OCI-M2 (cell line): ENCODE data around the gene SERPINA1.

Source experiments
- DNase-seq: peaks from one replicate; lab custom pipeline; 2025; ENCODE audit not compliant: unreplicated experiment; lab: John Stamatoyannopoulos, UW

SERPINA1 gene

DNA sequence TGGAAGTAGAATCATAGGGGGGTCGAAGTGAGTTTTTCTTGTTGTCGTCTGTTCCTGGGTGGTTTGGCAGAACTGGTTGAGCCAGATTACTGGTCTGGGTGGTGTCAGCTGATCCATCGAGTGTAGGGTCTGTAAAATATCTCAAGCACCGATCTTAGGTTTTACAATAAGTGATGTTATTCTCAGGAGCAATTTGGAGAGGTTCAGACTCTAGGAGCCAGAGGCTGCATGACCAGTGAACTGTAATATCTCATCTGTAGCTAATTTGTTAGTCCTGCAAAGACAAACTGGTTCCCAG lies 9.7 kb upstream of the SERPINA1 start:
- DNase-seq, result no peak

DNA sequence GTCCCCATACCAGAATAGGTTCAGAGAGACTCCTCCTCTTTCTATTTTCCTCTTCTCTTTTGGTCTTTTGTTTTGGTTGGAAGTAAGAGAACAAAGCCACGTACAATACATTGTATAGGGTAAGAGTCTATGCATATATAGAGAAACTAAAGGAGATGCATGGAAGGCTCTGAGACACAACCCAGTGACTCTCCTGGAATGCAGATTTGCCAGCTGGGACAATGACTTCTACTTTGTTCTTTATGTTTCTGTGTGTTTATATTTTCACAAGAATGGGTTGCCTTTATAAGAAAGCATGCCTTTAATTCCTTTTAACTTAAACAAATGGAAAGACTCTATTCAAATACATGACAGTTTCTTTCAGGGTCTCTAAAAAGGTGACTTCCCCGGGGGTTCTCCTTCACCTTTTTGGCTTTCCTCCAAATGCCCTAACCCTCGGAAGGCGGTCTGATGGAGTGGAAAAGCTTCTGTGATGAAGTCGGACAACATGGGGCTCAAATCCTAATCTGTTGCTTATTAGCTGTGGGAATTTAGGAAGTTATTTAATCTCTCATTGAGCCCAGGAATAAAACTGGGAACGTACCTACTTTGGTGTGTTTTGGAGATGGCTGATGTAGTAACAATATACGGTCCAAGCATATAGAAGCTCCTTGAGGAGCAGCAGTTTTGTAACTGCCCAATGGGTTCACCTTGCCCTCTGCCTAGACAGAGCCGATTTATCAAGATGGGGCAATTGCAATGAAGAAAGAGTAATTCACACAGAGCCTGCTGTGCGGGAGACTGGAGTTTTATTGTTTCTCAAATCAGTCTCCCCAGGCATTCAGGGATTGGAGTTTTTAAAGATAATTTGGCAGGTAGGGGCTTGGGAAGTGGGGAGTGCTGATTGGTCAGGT lies 9.1 kb upstream of the SERPINA1 start:
- DNase-seq, result no peak

GRCh38 chr14:94396628-94397225 lies 8.3 kb upstream of the SERPINA1 start:
- DNase-seq, result no peak

GRCh38 chr14:94395888-94396574 lies 7.6 kb upstream of the SERPINA1 start:
- DNase-seq, result no peak

DNA sequence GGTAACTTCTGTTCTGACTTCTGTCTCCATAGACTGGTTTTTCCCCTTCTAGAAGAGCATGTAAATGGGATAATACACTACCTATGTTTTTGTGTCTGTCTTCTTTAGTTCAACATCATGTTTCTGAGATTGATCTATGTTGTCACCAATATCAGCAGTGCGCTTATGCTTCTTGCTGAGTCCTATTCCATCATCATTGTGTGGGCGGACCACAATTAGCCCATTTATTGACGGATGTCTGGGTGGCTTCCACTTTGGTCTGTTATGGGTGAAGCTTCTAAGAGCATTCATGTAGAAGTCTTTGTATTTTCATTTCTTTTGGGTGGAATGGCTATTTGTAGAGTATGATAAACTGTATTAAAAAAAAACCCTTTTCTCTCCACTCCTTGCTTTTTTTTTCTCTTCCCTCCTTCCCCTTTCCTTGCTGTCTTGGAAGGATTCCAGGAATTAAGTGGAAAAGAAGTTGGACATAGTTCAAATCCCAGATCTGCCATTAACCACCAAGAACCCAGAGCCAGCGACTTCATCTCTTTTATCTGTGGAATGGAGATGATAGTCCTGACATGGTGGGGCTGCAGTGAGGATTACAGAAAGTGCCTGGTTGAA lies 7.0 kb upstream of the SERPINA1 start:
- DNase-seq, result no peak

DNA sequence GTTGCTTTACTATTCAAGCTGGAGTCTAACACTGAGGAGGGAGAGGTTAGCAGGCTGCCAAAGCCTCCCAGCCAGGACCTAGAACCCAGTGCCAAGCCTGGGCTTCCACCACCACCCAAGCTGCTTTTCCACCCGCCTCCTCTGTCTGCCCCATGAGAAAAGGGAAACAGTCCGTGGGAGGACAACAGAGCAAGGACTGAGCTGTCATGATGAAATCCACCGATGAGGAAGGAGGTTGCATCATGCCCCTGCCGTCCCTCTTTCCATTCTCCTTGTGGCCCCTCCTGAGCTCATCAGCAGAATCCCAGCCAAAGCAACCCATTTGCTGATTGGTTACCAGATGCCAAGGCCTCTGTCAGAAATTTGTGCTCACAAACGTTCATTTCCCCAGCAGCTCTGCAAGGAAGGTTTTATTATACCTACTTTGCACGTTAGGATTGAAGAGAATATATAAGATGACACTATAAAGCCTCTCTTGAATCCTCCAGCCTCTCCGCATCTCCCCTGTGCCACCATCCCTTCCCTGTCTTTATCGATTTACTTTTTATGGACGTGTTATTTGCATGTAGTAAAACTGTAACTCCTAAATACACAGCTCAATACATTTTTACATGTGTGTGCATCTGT lies 6.3 kb upstream of the SERPINA1 start:
- no peak for DNase-seq

- no peak for DNase-seq
Observed at GRCh38 chr14:94394025-94394493, 5.7 kb upstream of the SERPINA1 start.

- no peak for DNase-seq
Observed at GRCh38 chr14:94393474-94393873, 5.1 kb upstream of the SERPINA1 start.

DNA sequence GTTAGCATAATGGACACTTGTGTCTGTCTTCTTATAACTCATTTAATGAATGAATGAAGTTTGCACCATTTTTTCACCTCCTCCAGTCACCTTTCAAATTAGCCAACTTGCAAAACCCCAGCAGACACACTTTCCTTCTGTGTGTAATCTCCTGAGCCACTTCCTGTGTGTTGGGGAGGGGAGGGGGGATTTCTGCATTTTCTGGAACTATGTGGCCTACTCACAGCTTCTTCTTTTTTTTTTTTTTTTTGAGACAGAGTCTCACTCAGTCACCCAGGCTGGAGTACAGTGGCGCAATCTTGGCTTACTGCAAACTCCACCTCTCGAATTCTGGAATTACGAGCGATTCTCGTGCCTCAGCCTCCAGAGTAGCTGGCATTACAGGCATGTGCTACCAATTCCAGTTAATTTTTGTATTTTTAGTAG lies 4.1 kb upstream of the SERPINA1 start:
- no peak for DNase-seq

DNA sequence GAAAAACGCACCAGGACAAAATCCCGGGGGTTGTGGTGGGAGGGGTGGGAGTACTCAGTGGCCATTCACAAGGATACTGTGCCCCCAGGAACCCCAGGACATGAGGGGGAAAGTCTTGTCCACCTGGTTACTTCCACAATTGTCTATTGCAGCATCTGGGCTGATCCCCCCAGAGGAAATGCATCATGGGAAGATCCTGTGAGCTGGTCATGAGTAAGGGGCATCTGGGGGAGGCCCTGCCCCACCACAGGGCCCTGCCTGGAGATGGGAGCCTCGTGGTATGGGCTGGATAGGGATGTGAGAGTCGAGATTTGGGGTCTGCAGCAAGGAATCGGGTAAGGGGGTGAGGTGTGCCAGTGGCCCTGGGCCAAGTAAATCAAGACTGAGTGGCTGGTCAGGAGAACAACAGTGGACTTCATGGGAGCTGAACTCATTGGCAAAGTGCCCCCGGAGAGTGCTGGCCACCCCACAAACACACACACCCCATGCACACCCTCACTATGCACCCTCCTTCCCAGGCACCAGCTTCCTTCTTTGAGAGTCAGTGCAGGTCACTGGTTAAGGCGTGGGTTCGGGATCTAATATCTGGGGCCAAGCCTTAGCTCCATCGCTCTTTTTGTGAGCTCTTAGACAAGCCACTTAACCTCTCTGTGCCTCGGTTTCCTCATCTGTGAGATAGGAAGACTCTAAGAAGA lies 3.0 kb upstream of the SERPINA1 start:
- no peak for DNase-seq

DNA sequence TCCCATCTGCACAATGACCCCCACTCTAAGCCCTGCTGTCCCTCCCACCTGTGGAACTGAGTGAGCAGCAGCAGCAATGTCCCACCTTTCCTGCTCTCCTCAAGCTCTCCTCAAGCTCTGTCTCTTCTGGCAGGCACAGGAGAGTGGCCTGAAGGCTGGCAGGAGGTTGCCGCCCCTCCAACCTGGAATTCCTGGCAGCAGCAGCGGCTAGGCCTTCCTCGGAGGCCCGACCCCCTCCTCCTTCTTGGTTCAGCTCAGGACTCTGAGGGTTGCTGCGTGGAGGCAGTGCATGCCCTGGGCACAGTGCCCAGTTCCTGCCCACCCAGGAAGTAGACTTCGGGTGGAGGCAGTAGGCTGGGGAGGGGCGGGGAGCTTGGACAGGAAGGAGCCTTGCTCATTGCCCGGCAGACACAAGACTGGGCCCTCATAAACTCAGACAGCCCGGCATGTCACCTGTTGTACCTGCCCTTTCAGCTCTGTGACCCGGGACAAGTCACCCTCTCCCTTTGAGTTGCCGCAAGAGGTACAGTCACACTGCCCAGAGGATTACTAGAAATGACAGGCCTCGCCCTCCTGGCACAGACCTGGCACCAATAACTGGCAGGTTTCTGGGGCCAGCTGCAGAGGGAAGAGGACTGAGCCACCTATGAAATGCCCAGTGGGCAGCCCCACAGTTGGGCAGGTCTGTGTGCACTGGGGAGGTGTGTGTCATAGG lies 2.1 kb upstream of the SERPINA1 start:
- no peak for DNase-seq

- DNase-seq, result no peak
Observed at GRCh38 chr14:94389731-94390371, 1.4 kb upstream of the SERPINA1 start.

GRCh38 chr14:94389104-94389469 lies 685 bp upstream of the SERPINA1 start:
- no peak for DNase-seq

GRCh38 chr14:94388027-94388383 lies 397 bp downstream of the SERPINA1 start:
- DNase-seq, result no peak

DNA sequence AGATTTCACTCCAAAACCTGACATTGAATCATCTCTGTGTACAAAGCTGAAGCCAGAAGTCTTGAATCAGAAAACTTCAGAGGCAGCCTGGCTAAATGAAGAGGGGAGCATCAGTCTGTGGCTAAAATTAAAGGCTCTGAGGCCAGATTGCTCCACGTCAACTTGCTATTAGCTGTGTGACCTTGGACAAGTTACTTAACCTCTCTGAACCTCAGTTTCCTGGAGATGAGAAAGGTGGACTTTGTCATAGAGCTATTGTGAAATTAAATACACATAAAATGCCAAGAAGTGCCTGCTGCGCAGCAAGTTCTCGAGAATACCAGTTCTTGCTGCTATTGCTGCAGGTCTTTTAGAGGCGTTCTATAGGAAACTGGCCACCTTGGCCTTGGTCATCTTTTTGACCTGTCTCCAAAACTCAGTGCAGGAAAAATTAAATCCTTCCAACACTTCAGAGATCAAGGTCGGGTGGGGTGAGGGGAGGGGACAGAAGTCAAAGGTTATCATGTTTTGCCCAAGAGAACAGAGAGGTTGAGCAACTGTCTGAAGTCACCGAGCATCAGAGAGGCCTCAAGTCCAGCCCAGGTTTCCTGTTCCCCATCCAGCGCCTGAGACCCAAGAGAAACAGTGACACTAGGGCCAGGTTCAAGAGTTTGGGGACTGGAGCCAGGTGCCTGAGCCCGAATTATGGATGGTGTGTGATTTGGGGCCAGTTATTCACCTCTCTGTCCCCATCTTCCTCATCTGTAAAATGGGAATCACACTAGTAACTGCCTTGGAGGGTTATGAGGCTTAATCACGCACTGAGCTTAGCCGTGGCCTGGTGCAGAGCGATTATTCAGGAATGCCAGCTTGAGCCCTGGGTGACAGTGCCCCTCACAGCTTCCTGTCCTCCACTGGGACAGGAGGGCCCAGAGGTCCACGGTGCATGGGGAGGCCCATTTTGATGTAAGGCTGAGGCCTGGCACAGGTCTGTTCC lies 1.1 kb downstream of the SERPINA1 start:
- no peak for DNase-seq

- no peak for DNase-seq
Observed at GRCh38 chr14:94386085-94387031, 2.0 kb downstream of the SERPINA1 start.

DNA sequence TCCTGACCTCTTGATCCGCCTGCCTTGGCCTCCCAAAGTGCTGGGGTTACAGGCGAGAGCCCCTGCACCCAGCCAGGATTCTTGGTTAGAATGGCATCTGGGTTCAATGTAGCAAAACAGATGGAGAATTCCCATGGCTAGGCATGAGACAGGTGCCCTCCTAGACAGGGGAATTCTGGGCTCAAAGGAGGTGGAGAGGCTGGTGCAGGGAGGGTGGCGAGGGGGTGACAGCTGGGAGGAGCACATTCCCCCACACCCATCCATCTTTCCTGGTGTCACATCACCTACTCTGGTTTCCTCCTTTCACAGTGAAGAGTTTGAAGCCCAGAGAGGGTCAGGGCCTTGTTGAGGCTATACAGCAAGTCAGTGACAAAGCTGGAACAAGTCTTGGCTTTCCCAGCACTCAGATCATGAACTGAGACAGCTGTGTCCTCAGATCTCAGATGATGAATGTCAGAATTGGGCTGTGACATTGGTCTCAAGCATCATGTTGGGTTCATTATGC lies 2.8 kb downstream of the SERPINA1 start:
- DNase-seq, result no peak
